EH (cell line): Measurements from ENCODE around the gene NPEPL1.
A peak's percentile ranks its signal among the peaks of the same experiment; 100 is the strongest.

ENCODE experiments used
- DNase-seq: peaks from one replicate; pipeline ENCODE4 v3.0.0-alpha.2; 2015; ENCODE audit warnings: low read depth

The NPEPL1 gene

DNA sequence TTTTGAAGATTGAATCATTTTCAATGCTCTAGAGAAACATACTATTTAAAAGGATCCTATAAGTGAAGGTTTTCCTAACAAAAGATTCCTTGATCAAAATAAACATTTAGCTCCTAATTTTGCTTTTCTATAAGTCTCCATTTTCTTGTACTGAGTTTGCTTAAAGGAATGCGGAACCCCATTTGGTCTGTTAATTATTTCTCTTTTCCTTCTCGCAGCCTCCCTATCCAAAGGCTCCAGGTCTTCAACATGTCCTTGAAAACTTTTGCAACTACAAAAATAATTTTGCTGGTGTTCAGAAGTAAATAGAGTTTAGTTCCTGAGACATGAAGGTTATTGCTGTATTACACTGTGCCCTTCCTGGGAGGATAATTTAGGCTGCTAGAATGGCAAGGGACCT, 8.3 kb upstream of the NPEPL1 start:
- DNase-seq = no peak

- DNase-seq = no peak
Observed at GRCh38 chr20:58685988-58686387, 6.6 kb upstream of the NPEPL1 start.

GRCh38 chr20:58688414-58688813, 4.2 kb upstream of the NPEPL1 start:
- DNase-seq = no peak

DNA sequence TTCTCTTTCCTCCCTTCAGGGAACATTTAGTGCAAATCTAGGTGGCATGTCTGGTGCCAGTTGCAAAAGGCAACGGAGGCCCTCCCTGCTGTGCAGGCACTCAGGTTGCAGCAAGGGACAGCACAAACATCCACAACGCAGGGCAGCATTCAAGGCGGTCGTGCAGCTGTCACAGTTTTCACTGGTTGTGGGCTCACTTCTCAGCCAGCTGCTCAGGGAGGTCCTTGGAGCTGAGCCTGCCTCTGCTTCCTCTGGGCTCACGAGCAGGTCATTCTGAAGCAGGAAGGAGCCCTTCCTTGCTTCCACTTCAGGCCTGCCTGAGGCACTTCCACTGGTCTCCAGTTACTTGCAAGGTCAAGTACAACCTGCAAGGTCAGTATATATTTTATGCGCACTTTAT, 3.8 kb upstream of the NPEPL1 start:
- peak; percentile 22 for DNase-seq

GRCh38 chr20:58690396-58691135, 2.0 kb upstream of the NPEPL1 start:
- peak; percentile 16 for DNase-seq

DNA sequence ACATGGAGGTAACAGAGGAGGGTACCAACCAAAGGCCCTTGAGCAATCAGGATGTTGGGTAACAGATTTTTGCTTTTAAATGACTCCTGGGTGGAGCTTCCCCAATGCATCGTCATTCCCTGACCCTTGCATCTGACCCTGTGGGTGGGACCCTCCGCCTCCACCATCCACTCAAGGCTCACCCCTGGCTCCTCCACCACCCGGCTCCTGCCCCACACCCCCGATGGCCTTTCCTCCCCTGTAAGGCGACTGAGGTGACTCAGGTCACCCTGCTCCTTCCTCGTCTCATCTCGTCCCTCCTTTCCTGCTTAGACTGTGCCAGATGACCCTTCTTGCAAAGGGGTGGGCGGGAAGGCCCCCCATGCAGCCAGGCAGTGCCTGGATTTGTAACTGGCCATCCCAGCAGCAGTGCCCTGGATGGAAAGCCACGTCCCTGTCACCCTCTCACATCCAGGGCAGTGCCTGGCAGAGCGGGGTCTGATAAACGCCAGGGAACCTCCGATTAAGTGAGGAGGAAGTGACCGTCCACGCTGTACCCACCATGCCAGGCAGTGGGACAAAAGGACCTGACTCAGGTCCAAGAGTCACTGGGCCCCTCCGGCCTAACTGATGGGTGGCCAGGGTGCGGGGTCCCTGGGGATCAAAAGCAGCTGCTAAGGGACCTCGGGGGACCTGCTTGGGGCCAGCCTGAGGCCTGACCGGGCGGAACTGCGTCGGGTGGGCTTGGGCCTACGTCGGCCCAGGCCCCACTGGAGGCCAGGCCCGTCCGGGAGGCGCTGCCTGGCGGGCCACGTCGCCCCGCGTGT, 624 bp upstream of the NPEPL1 start:
- peak; percentile 10 for DNase-seq

GRCh38 chr20:58693226-58694006, 816 bp downstream of the NPEPL1 start:
- no peak for DNase-seq

DNA sequence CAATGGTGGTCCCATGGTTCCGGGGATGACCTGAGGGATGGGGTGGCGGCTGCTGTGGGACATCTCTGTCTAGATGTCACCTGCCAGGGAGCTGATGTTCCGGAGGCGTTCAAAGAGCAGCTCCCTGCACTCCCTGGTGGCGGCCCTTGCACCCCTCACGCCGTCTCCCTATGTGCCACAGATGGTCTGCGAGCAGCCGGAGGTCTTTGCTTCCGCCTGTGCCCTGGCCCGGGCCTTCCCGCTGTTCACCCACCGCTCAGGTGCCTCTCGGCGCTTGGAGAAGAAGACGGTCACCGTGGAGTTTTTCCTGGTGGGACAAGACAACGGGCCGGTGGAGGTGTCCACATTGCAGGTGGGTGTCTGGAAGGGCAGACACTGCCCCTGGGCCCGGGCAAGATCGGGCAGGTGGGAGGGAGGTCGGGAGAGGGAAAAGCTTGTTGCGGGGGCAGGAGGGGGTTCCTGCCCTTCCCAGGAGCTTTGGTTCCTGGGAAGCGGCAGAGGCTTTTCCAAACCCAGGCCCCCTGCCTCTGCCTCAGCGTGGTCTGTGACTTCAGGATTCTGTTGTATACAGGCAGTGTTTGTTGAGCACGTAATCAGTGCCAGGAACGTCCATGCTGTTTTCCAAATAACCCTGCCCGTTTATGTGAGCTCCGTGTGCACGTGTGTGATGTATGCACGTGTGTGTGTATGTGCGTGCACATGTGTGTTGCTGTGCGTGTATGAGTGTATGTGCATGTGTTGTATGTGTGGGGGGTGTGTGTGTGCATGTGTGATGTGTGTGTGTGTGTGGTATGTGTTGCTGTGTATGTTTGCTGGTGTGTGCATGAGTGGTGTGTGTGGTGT, 1.9 kb downstream of the NPEPL1 start:
- DNase-seq = no peak

DNA sequence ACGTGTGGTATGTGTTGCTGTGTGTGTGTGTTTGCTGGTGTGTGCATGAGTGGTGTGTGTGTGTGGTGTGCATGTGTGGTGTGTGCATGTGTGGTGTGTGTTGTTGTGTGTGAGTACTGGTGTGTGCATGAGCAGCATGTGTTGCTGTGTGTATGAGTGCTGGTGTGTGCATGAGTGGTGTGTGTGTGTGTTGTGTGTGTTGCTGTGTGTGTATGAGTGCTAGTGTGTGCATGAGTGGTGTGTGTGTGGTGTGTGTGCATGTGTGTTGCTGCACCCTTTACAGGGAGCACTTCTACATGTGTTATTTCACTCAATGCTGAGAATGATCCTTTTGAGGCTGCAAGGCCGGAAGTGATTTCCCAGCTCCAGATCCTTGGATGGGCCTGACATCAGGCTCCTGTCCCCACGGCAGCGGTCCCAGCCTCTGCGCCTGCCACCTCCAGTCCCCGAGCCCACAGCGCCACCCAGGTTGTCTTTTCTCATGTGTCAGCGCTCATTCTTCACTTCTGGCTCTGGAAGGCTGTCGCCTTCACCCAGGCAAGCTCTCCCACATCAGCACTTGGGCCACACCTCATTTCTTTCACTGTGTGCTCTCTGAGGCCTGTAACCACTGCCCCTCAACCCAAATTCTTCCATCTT, 2.6 kb downstream of the NPEPL1 start:
- no peak for DNase-seq

DNA sequence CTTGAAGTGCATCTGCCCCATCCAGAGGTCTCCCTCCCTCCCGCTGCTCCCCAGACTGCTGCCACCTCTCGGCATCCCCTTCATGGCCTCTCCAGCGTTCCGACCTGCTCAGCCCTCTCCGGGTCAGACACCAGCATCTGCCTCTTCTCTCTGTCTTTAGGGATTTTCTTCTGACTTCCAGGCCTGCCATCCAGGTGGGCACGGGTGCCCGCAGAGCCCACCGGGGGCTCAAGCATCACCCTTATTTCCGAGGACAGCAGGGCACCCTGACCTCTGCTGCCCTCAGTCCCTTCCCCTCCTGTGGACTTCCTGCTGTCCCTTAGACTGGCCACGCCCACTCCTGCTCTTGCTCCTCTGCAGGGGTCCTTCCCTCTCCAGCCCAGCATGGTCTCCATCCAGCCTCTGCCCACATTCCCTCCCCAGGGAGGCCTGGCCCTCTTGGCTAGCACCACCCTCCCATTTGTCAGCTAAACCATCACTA, 3.3 kb downstream of the NPEPL1 start:
- DNase-seq = no peak

DNA sequence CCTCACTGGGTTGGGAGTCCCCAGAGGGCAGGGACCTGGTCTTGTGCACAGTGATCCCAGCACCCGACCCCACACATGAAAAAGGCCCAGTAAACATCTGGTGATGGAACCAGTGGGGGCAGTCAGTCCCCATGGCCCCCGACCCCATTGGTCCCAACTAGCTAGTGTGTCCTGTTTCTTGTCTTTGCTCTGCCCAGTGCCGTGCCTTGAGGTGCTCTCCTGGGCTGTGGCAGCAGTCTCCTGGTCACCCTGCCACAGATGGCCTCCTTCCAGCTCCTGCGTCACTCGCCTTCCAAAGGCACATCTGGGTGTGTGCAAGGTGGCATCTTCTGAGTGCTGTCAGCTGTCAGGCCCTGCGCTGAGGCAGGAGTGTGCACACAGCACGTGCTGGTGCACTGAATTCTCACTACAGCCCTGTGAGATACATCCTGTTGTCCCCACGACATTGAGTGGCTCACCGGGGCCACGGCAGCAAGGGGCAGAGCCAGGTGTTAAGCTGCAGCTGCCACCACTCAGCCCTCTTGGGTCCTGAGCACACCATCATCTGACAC, 3.9 kb downstream of the NPEPL1 start:
- DNase-seq = no peak

GRCh38 chr20:58697201-58697866, 4.7 kb downstream of the NPEPL1 start:
- no peak for DNase-seq

DNA sequence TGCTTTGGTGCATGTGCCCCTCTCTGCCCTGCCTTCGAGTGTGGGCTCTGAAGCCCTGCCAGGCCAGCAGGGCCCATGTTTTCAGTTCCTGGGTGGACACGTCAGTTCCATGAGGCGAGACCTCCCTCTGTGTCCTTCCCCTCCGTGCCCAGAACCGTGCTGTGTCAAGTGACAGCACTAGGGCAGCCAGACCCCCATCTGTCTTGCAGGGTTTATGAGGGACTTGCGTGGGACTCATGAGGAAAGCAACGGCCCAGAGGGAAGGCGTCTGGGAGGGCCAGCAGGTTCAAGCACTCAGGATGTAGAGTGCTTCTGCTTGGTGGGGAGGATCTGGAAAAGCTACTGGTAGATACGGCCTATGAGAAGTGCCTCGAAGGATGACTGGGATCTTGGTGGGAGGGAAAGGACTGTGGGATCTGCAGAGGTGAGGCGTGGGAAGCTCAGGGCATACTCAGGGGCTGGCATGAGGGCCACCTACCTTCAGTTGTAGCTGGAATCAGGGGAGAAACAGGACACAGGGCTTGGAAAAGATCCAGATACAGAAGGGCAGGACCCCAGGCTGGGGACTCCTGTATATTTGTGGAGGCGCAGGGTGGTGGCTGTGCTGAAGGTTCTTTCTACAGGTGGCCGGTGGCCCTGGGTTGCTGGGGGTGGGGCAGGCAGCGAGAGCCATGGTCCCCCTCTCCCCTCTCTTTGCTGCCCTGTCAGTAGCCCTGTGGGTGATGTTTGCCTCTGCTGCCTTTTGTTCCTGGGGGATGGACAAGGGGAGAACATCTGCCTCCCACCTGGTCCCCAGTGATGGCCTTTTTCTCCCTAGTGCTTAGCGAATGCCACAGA, 5.5 kb downstream of the NPEPL1 start:
- no peak for DNase-seq

- no peak for DNase-seq
Observed at GRCh38 chr20:58698741-58699622, 6.4 kb downstream of the NPEPL1 start.

DNA sequence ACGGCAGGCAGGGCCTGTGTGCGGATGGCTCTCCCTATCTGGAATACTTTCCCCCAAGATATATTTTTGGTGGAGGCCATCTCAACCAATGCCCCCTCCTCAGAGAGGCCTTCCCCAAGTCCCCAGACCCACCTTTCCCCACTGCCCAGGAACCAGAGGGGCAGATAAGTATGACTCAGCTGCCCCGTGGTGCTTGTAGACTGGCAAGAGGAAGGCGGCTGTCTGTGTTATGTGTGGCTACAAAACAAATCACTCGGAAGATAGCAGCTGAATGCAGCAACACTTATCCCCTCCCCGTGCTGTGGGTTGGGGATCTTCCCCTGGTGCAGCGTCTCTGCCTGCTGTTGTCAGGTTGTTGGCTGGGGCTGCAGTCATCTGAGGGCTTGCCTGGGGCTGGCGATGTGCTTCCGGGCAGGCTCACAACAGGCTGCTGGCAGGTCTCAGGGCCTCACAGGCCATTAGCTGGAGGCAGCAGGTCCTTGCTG, 7.1 kb downstream of the NPEPL1 start:
- no peak for DNase-seq

DNA sequence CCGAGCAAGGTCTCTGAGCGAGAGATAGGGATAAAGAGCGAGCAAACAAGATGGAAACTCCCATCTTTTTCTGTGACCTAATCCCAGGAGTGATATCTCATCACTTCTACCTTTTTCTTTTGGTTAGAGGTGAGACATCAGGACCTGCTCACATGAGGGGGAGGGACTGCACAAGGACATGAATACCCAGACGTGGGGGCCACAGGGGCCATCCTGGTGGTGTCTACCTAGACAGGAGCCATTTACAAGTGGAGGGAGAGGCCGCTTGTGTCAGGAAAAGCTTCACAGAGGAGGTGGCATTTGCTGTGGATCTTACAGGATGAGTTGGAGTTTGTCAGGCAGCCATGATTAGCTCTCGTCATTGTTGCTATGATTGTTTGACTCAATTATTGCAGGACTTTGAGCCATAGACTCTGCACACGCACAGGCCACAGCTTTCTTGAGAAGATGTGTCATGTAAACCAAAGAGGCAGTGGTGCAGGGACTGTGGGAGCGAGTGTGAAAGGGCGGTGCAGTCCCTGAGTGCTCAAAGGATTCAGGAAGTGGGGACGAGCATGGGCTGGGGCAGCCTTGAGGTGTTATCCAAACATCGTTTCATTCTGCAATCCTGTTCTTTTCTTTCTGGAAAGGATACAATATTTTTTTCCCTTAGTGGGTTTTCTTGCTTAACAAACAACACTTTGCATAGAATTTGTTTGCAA, 7.7 kb downstream of the NPEPL1 start:
- no peak for DNase-seq

DNA sequence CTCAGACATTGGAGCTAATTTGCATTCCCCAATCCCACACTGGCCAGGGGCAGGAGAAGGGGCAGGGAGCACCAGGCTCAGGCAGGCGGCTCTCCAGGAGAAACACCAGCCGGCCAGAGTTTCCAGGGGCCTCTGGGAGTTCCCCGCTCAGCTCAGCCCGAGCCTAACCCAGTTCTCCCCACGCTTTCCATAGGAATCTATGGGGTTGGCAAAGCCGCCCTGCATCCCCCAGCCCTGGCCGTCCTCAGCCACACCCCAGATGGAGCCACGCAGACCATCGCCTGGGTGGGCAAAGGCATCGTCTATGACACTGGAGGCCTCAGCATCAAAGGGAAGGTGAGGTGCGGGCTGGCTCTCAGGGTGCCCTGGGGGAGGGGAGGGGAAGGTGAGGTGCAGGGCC, 8.2 kb downstream of the NPEPL1 start:
- DNase-seq = no peak
